Measurements from ENCODE around the gene PACRG.

Gene PACRG

GRCh38 chr6:162922563-162923166 is 194.9 kb downstream of the PACRG start:
- no peak for TF ChIP-seq CTCF (IDR thresholded peaks at IDR 0.05; ENCODE audit: extremely low read depth, insufficient read depth, missing control alignments)
- no peak for DNase-seq (ENCODE audit: low spot score)
- in situ Hi-C loops (cut with MboI; ENCODE audit: low pct_unique_long_range_greater_than_20kb, low sequenced_read_pairs, unreplicated experiment), result no loop called here

- no peak for TF ChIP-seq CTCF (IDR thresholded peaks at IDR 0.05; ENCODE audit: extremely low read depth, insufficient read depth, missing control alignments)
- in situ Hi-C loops (cut with MboI; ENCODE audit: low pct_unique_long_range_greater_than_20kb, low sequenced_read_pairs, unreplicated experiment), result no loop called here
- no peak for DNase-seq (ENCODE audit: low spot score)
Observed at GRCh38 chr6:162934844-162935243, 207.1 kb downstream of the PACRG start.

GRCh38 chr6:162940426-162940825 is 212.7 kb downstream of the PACRG start:
- TF ChIP-seq CTCF (IDR thresholded peaks at IDR 0.05; ENCODE audit: extremely low read depth, insufficient read depth, missing control alignments), result no peak
- in situ Hi-C loops (cut with MboI; ENCODE audit: low pct_unique_long_range_greater_than_20kb, low sequenced_read_pairs, unreplicated experiment), result no loop called here
- no peak for DNase-seq (ENCODE audit: low spot score)

GRCh38 chr6:162941128-162941527 is 213.4 kb downstream of the PACRG start:
- no peak for TF ChIP-seq CTCF (IDR thresholded peaks at IDR 0.05; ENCODE audit: extremely low read depth, insufficient read depth, missing control alignments)
- no peak for DNase-seq (ENCODE audit: low spot score)
- in situ Hi-C loops (cut with MboI; ENCODE audit: low pct_unique_long_range_greater_than_20kb, low sequenced_read_pairs, unreplicated experiment), result no loop called here

- DNase-seq (ENCODE audit: low spot score), result no peak
- in situ Hi-C loops (cut with MboI; ENCODE audit: low pct_unique_long_range_greater_than_20kb, low sequenced_read_pairs, unreplicated experiment), result no loop called here
- TF ChIP-seq CTCF (IDR thresholded peaks at IDR 0.05; ENCODE audit: extremely low read depth, insufficient read depth, missing control alignments), result no peak
Observed at GRCh38 chr6:162942866-162943265, 215.1 kb downstream of the PACRG start.

- no peak for DNase-seq (ENCODE audit: low spot score)
- TF ChIP-seq CTCF (IDR thresholded peaks at IDR 0.05; ENCODE audit: extremely low read depth, insufficient read depth, missing control alignments), result no peak
- in situ Hi-C loops (cut with MboI; ENCODE audit: low pct_unique_long_range_greater_than_20kb, low sequenced_read_pairs, unreplicated experiment), result no loop called here
Observed at GRCh38 chr6:162943369-162943768, 215.6 kb downstream of the PACRG start.

All from GM13977 (cell line).